GM12878 (cell line): ENCODE measurements around the gene HERPUD2.

Experiments used
- CTCF ChIP-seq, 3 experiments: IDR thresholded peaks in 2 of 3; conservative IDR thresholded peaks in 1 of 3; 2 replicates each; pipeline ENCODE4 v1.5.1; 2011; ENCODE audit warnings: low read depth in 3 of 3, low read length in 3 of 3, mild to moderate bottlenecking in 3 of 3, control low read depth in 2 of 3, moderate library complexity in 2 of 3, inconsistent platforms in 1 of 3, mixed read lengths in 1 of 3; ENCODE audit not compliant: control insufficient read depth in 2 of 3, insufficient read depth in 1 of 3; ENCODE audit errors: extremely low read depth in 1 of 3
- EGR1 ChIP-seq, 2 experiments: IDR thresholded peaks; 1 replicate in 1 of 2; 2 replicates in 1 of 2; pipeline ENCODE4 v1.6.1; 2011 to 2012; ENCODE audit warnings: low read depth in 2 of 2, low read length in 2 of 2, borderline replicate concordance in 1 of 2, mild to moderate bottlenecking in 1 of 2, moderate library complexity in 1 of 2
- EZH2 ChIP-seq: IDR thresholded peaks from 2 replicates; pipeline ENCODE4 v1.6.1; 2012; ENCODE audit warnings: low read depth, mild to moderate bottlenecking, control low read depth, inconsistent platforms, low read length, borderline replicate concordance; ENCODE audit not compliant: control insufficient read depth
- POLR2A ChIP-seq: IDR thresholded peaks from 2 replicates; pipeline ENCODE4 v1.6.1; 2011; ENCODE audit warnings: low read depth, mild to moderate bottlenecking, low read length
- POLR2AphosphoS2 ChIP-seq: IDR thresholded peaks from 2 replicates; pipeline ENCODE4 v1.6.1; 2011; ENCODE audit warnings: low read depth, mild to moderate bottlenecking, low read length, improper control_type of control experiment, moderate library complexity
- RUNX3 ChIP-seq: IDR thresholded peaks from 2 replicates; pipeline ENCODE4 v1.6.1; 2012; ENCODE audit warnings: low read length, inconsistent platforms
- TAF1 ChIP-seq: IDR thresholded peaks from 2 replicates; pipeline ENCODE4 v1.6.1; 2011; ENCODE audit warnings: mild to moderate bottlenecking, low read depth, low read length, borderline replicate concordance
- TBL1XR1 ChIP-seq: IDR thresholded peaks from 2 replicates; pipeline ENCODE4 v1.6.1; 2012; ENCODE audit warnings: low read depth, low read length, improper control_type of control experiment
- USF1 ChIP-seq: IDR thresholded peaks from 2 replicates; pipeline ENCODE4 v1.6.1; 2011; ENCODE audit warnings: borderline replicate concordance, low read depth, mild to moderate bottlenecking, moderate library complexity, mixed read lengths, low read length; ENCODE audit not compliant: insufficient read depth; ENCODE audit errors: extremely low read length
- USF2 ChIP-seq: IDR thresholded peaks from 2 replicates; pipeline ENCODE4 v1.6.1; 2011; ENCODE audit warnings: low read depth, low read length, improper control_type of control experiment, borderline replicate concordance
- ZNF274 ChIP-seq: IDR thresholded peaks from one replicate; pipeline ENCODE4 v1.8.0; 2011; ENCODE audit not compliant: insufficient read length, insufficient read depth

- TF ChIP-seq EGR1 (IDR thresholded peaks at IDR 0.05; ENCODE audit: borderline replicate concordance in 1 of 2, low read depth in 2 of 2, low read length in 2 of 2) (no peak), RUNX3 (no peak), POLR2A (no peak), ZNF274 (no peak), USF2 (no peak), POLR2AphosphoS2 (no peak), EZH2 (no peak), CTCF (IDR thresholded peaks at IDR 0.05 in 2 of 3, conservative IDR thresholded peaks at IDR 0.05 in 1 of 3; ENCODE audit: control insufficient read depth in 2 of 3, extremely low read depth in 1 of 3, insufficient read depth in 1 of 3, low read depth in 3 of 3, low read length in 3 of 3) (no peak), TBL1XR1 (no peak), TAF1 (no peak), USF1 (no peak)
Measured at GRCh38 chr7:35599061-35599460, 95.9 kb downstream of the HERPUD2 start.
